ENCODE data around the gene SMDT1. TPM values are rescaled to one million over a fixed set of nuclear protein-coding genes. Genes with fewer than 3 reads are reported as not detected.
"Not testable (repeated sequence)": the region's sequence is repeated elsewhere in the genome, so short reads cannot be mapped to it uniquely, and the experiment has no call there.

The SMDT1 gene
- total RNA-seq, 4 donors from 2014 or later, result 18.9 to 32.7 (median 22.1) TPM

DNA sequence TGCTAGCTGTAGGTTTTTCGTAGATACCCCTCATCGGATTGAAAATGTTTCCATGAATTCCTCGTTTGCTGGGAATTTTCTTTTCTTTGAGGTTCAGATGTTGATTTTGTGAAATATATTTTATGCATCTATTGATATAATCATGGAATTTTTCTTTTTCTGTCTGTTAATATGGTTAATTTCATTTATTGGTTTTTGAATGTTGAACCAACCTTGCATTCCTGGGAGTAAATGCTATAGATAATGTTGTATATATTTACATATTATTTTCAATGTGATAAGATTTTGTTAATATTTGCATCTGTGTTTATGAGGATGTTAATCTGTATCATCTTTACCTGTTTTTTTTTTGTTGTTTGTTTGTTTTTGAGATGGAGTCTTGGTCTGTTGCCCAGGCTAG is 21.7 kb downstream of the SMDT1 start:
- Histone ChIP-seq H3K27me3 (no peaks in the 10 kb centered on the region), H3K4me3 (no peak overlapping the region), H3K36me3 (peaks cover 0 to 11% (median 3%) of the 10 kb centered on the region in 4 donors), H3K27ac (replicated peaks in 1 of 4) (no peak overlapping the region), H3K9me3 (peaks cover 0 to 46% (median 25%) of the 10 kb centered on the region in 4 donors), H3K4me1 (no peaks in the 10 kb centered on the region)
- no peak for DNase-seq (ENCODE audit: extremely low spot score)
- intact Hi-C loops (cut with DNase I), result no loop called here
- TF ChIP-seq, protein P1, sequence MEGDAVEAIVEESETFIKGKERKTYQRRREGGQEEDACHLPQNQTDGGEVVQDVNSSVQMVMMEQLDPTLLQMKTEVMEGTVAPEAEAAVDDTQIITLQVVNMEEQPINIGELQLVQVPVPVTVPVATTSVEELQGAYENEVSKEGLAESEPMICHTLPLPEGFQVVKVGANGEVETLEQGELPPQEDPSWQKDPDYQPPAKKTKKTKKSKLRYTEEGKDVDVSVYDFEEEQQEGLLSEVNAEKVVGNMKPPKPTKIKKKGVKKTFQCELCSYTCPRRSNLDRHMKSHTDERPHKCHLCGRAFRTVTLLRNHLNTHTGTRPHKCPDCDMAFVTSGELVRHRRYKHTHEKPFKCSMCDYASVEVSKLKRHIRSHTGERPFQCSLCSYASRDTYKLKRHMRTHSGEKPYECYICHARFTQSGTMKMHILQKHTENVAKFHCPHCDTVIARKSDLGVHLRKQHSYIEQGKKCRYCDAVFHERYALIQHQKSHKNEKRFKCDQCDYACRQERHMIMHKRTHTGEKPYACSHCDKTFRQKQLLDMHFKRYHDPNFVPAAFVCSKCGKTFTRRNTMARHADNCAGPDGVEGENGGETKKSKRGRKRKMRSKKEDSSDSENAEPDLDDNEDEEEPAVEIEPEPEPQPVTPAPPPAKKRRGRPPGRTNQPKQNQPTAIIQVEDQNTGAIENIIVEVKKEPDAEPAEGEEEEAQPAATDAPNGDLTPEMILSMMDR (IDR thresholded peaks at IDR 0.05), result no peak
- TF ChIP-seq POLR2A (IDR thresholded peaks at IDR 0.05; ENCODE audit: low read depth) (no peak), POLR2AphosphoS5 (IDR thresholded peaks at IDR 0.05) (no peak), EP300 (IDR thresholded peaks at IDR 0.05) (no peak)
- 98% methylated on average over 3 of the region's 3 CpGs for WGBS

DNA sequence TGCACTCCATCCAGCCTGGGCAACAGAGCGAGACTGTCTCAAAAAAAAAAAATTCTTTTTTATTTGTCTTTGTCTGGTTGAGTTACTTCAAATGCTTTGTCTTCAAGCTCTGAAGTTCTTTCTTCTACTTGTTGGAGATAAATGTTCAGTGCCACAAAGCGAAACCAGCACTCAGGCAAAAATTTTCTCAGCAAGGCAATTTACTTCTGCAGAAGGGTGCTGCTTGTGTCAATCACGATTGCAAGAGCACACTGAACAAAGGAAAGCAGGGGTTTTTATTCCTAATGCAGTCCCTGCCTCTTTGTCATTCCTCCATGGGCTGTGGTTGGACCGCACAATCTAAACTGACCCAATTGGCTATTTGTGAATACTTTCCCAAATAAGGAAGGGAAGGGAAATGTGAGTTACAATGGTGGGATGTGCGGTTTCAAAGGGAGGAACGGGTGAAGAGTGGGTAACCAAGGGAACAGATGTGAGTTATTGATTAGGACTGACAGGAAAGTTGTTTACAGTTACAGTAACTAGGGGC is 24.9 kb downstream of the SMDT1 start:
- DNase-seq (ENCODE audit: extremely low spot score); H3K27me3 ChIP-seq; intact Hi-C loops (cut with DNase I); H3K4me3 ChIP-seq; H3K27ac ChIP-seq (replicated peaks in 1 of 4); H3K36me3 ChIP-seq; H3K4me1 ChIP-seq: not testable (repeated sequence)
- peaks cover 0 to 44% (median 25%) of the 10 kb centered on the region in 4 donors for H3K9me3 ChIP-seq
- WGBS, result 96% methylated on average over 6 of the region's 6 CpGs

GRCh38 chr22:42108848-42109247 is 29.3 kb downstream of the SMDT1 start:
- intact Hi-C loops (cut with DNase I), result no loop called here
- WGBS, result 81% methylated on average over 17 of the region's 18 CpGs
- peaks cover 0 to 16% (median 11%) of the 10 kb centered on the region in 4 donors for H3K9me3 ChIP-seq

DNA sequence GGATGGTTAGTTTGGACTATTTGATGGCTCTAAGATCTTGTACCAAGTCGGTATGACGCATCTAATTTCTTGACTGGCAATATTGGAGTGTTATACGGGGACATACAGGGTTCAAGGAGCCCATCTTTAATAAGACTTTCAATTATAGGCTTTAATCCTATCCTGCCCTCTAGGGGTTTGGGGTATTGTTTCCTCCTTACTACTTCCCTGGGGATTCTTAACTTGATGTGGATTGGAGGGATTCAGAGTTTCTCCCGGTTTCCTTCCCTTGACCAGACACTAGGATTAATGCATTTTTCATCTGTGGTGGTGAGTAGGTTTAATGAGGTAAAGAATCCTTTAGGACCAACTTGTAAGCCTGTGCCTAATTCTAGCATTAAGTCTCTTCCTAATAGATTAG is 32.3 kb downstream of the SMDT1 start:
- Histone ChIP-seq H3K27ac (replicated peaks in 1 of 4) (no peak overlapping the region), H3K27me3 (no peaks in the 10 kb centered on the region), H3K4me3 (no peak overlapping the region), H3K9me3 (peaks cover 0 to 12% (median 3%) of the 10 kb centered on the region in 4 donors), H3K4me1 (no peaks in the 10 kb centered on the region), H3K36me3 (no peaks in the 10 kb centered on the region)
- TF ChIP-seq POLR2AphosphoS5 (IDR thresholded peaks at IDR 0.05) (no peak), POLR2A (IDR thresholded peaks at IDR 0.05; ENCODE audit: low read depth) (no peak), EP300 (IDR thresholded peaks at IDR 0.05) (no peak)
- TF ChIP-seq, protein P1 (IDR thresholded peaks at IDR 0.05), result no peak
- 88% methylated on average over 4 of the region's 4 CpGs for WGBS
- DNase-seq (ENCODE audit: extremely low spot score), result no peak
- intact Hi-C loops (cut with DNase I), result loop anchor here (10.0 kb wide), 1 partner anchor 147 kb away; the partner anchor contains the start of gene SEPTIN3

More at GRCh38 chr22:42108848-42109247, 29.3 kb downstream of the SMDT1 start:
- Histone ChIP-seq H3K4me1 (no peaks in the 10 kb centered on the region), H3K27ac (replicated peaks in 1 of 4) (no peak overlapping the region), H3K36me3 (no peaks in the 10 kb centered on the region), H3K27me3 (no peaks in the 10 kb centered on the region), H3K4me3 (no peak overlapping the region)
- no peak for DNase-seq (ENCODE audit: extremely low spot score)
- TF ChIP-seq POLR2AphosphoS5 (IDR thresholded peaks at IDR 0.05) (no peak), POLR2A (IDR thresholded peaks at IDR 0.05; ENCODE audit: low read depth) (no peak), EP300 (IDR thresholded peaks at IDR 0.05) (no peak)
- TF ChIP-seq, protein P1 (IDR thresholded peaks at IDR 0.05), result no peak

DNA sequence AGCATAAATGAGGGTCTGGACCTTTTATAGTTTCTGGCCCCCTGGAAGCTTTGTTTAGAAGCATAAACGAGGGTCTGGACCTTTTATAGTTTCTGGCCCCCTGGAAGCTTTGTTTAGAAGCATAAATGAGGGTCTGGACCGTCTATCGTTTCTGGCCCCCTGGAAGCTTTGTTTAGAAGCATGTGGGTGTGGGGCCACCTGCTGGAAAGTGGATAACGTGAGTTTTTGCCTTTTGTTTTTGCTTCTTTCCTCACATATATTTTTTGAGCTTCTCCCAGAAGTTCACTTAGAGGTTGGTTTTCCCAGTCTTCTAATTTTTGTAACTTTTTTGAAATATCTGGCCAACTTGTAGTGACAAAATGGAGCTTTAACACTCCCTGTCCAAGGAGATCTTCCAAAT is 33.3 kb downstream of the SMDT1 start:
- H3K9me3 ChIP-seq, result peaks cover 0 to 12% (median 3%) of the 10 kb centered on the region in 4 donors
- 29% methylated on average over 4 of the region's 4 CpGs for WGBS
- intact Hi-C loops (cut with DNase I), result loop anchor here (10.0 kb wide), 1 partner anchor 148 kb away; the partner anchor contains the start of gene SEPTIN3
- not testable (repeated sequence) for H3K36me3 ChIP-seq; DNase-seq (ENCODE audit: extremely low spot score); H3K27ac ChIP-seq (replicated peaks in 1 of 4); H3K4me1 ChIP-seq; H3K4me3 ChIP-seq; H3K27me3 ChIP-seq
- TF ChIP-seq, protein P1 (IDR thresholded peaks at IDR 0.05), result peak in 2 of 3 experiments; percentile 11 to 17
